HT-29 (cell line): ENCODE data around the gene AXIN1. TPM values are rescaled to one million over a fixed set of nuclear protein-coding genes. Genes with fewer than 3 reads are reported as not detected.
A peak's percentile ranks its signal among the peaks of the same experiment; 100 is the strongest.
"Not testable (repeated sequence)": the region's sequence is repeated elsewhere in the genome, so short reads cannot be mapped to it uniquely, and the experiment has no call there.

ENCODE experiments used
- DNase-seq: peaks from one replicate; pipeline ENCODE4 v3.0.0-alpha.2; 2015; ENCODE audit warnings: low spot score
- total RNA-seq: library from RNA; depleted of rRNA; stranded (reverse); fragments of >200 nt; shearing (Covaris generic); gene quantifications from 2 replicates; pipeline ENCODE4 v1.2.3, GENCODE V29; 2014

Gene AXIN1
- total RNA-seq, 1 experiment from 2014 or later: 88.4 TPM

DNA sequence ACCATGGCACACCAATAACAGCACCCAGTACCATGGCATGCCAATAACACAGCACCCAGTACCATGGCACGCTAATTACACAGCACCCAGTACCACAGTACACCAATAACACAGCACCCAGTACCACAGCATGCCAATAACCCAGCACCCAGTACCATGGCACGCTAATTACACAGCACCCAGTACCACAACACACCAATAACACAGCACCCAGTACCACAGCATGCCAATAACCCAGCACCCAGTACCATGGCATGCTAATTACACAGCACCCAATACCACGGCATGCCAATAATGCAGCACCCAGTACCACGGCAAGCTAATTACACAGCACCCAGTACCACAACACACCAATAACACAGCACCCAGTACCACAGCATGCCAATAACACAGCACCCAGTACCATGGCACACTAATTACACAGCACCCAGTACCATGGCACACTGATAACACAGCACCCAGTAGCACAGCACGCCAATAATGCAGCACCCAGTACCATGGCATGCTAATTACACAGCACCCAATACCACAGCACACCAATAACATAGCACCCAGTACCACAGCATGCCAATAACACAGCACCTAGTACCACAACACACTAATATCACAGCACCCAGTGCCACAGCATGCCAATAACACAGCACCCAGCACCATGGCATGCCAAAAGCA, 18.2 kb downstream of the AXIN1 start:
- not testable (repeated sequence) for DNase-seq

DNA sequence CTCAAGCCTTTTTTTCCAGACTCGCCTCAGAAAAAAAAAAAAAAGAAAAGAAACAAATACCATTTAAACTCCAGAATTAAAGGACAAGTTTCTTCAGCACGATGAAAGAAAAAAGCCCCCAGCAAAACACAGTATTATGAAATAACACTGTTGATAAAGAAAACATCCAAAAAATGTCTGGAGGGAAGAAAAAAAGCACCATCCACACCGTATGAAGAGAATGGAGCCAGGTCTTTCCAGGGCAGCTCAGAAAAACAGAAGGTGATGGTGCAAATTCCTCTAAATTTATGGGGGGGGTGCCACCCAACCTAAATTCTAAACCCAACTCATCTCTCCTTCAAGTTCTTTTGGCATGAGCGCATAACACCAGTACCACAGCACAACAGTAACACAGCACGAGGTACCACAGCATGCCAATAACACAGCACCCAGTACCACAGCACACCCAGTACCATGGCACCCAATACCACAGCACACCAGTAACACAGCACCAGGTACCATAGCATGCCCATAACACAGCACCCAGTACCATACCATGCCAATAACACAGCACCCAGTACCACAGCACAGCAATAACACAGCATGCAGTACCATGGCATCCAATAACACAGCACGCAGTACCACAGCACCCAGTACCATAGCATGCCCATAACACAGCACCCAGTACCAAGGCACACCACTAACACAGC, 19.0 kb downstream of the AXIN1 start:
- no peak for DNase-seq

DNA sequence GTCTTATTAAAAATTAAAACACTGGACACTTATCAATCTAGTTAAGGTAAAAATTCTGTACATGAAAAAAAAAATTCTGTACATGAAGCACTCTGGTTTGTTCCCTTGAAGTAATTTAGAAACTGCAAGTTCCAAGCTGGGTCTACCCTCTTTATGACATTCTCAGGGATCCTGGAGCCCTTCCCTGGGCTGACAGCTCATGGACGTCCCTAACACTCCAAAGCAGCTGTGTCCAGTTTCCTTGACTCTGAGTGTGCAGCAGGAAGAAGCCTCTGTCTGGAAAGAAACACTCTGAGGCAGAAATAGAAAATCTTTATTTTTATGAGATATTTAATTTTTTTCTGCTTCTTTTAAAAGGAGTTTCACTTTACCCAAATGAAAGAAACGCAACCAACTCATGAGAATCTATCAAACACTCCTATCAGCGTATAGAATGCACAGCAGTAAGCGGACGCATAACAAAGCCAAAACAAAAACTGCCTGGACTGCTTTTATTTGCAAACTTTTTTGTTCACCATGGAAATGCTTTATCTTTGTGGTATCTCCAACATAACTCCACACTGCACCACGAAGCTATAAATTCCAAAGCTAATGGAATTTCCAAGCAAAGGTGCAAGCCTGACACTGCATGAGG, 21.2 kb downstream of the AXIN1 start:
- peak; percentile 73 for DNase-seq

- DNase-seq: no peak
Measured at GRCh38 chr16:330741-331140, 21.8 kb downstream of the AXIN1 start.

- DNase-seq: peak; percentile 58
Measured at GRCh38 chr16:325375-326145, 27.0 kb downstream of the AXIN1 start.

DNA sequence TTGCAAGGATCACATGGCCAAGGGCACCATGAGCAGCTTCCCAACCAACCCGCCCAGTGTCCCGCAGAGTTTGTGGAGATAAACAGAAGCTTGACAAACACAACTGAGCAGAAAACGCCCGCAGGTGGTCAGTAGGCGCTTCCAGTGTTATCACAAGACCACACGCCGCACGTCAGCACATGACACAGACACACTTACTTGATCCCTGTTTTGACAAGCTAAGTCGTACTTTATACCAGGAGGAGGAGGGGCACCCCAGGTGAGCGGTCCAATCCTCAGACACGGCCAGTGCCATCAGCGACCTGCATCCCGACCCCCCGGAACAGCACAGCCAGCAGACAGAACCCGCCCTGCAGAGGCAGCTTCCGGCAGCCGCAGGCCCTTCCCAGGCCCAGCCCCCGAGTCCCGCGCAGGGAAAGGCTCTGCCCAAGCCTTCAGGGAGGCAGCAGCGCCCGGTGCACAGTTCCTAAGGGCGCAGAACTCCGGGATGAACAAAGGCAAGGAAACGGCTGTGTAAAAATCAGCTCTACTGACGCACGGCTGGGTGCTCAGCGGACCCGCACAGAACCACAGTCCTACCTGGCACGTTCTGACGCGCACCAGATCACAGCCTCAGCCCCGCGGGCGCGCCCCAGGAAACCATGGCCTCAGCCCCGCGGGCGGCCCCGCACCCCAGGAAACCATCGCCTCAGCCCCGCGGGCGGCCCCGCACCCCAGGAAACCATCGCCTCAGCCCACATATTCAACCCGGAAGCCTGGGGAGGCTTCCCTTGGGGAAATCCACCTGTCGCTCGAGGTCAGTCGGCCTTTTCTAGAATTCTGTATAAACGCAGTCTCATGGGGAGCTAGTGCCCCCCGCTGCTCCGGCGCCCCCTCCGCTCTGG, 27.8 kb downstream of the AXIN1 start:
- DNase-seq: peak; percentile 82

DNA sequence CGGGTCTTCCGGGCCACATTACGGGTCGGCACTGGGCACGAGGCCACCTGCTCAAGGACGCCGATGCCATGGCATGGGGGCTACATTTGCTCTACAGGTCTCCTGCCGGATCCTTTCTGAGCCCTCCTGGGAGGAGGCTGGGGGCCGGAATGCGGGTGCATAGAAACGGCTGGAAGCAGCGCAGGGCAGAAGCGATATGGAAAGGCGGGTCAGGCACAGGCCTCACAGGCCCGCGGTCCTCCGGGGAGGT, 28.4 kb downstream of the AXIN1 start:
- DNase-seq: no peak

DNA sequence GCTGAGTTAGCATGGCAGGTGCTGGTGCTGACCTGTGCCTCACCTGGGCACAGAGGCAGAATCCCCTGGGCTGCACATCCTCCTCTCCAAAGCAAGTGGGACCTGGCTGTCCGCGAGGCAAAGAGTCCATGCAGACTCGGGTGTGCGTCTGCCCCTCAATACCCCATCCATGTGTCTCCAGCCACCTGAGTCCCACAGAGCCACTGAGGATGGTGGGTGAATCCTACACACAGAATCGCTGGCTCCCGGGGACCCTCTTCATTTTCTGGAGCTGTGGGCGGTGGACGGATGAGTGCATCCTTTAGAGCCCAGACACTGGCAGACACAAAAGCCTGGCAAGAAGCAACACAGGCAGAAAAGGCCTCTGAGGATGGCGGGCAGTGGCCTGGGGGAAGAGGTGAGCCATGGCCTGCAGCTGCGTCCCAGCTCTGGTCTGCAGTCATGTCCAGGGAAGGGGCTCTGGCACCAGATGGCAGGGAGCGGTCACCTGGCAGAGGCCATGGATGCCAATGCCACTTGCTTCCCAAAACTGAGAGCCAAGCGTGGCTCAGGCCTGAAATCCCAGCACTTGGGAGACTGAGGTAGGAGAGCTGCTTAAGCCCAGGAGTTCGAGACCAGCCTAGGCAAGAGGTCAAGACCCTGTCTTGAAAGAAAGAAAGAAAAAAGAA, 29.9 kb downstream of the AXIN1 start:
- DNase-seq: no peak

GRCh38 chr16:321532-321931, 31.0 kb downstream of the AXIN1 start:
- no peak for DNase-seq

GRCh38 chr16:320206-320605, 32.3 kb downstream of the AXIN1 start:
- DNase-seq: no peak

- peak; percentile 41 for DNase-seq
Measured at GRCh38 chr16:318628-319027, 33.9 kb downstream of the AXIN1 start.

DNA sequence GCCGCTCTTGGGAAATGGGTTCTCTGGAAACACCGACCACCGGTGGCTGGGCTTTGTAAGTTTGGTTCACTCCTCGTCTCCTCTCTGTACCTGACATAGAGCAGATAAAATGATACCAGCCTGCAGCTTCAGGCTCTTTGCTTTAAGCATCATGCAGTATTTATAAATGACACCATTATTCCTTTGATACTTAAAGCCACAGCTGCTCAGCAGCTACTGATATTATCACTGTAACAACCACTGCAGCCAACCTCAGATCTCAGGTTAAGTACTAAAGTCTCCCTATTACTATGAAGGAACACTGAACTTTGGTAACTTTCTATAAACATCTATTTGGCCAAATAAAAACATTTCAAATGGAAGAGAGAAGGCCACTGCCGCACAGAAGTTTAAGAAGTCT, 34.9 kb downstream of the AXIN1 start:
- DNase-seq: no peak

GRCh38 chr16:316741-317464, 35.6 kb downstream of the AXIN1 start:
- DNase-seq: no peak

GRCh38 chr16:314795-315299, 37.7 kb downstream of the AXIN1 start:
- DNase-seq: no peak

- no peak for DNase-seq
Measured at GRCh38 chr16:314351-314750, 38.2 kb downstream of the AXIN1 start.

GRCh38 chr16:311725-312124, 40.8 kb downstream of the AXIN1 start:
- no peak for DNase-seq

- no peak for DNase-seq
Measured at GRCh38 chr16:309476-309875, 43.0 kb downstream of the AXIN1 start.

GRCh38 chr16:307691-308312, 44.7 kb downstream of the AXIN1 start:
- DNase-seq: no peak

DNA sequence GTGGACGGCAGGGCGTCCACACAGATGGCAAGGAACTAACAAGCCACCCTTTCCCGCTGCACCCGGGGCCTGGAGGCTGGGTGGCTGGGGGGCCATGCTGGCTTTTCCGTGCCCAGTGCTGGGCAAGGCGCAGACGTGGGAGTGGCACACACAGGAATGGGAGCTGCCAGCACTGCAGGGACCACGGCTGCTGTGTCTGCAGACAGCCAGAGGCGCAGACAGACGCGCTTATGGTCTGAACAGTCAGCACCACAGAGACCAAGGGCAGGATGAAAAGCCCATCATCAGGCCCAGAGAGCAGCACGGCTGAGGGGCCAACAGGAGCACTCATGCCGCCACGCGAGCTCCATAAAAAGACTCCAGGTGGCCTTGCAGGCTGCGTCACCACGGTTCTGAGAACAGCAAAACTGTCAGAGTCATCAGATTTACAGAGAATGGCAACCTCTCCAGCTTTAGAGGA, 45.6 kb downstream of the AXIN1 start:
- DNase-seq: no peak
